DND-41 (cell line): ENCODE results near the gene MC5R.

Experiments used
- ATAC-seq: fragments of 200-7000 bp; cut with Tn5 transposase; 3 replicates; pipeline ENCODE4 v1.9.1; 2021; ENCODE audit warnings: low read depth; ENCODE audit not compliant: insufficient read depth
- DNase-seq: peaks from one replicate; pipeline ENCODE4 v3.0.0-alpha.2; 2020
- H2AFZ ChIP-seq: 2 replicates; pipeline ENCODE4 v1.6.0; 2012; ENCODE audit warnings: low read depth, low read length
- H3K27ac ChIP-seq: 2 replicates; pipeline ENCODE4 v1.5.1; 2012; ENCODE audit warnings: low read length, inconsistent platforms
- H3K27me3 ChIP-seq: fragments of 200-600 bp; sonication (generic); 2 replicates; pipeline ENCODE4 v1.6.0; 2012; ENCODE audit warnings: low read length, mild to moderate bottlenecking, inconsistent platforms; ENCODE audit not compliant: insufficient read depth, poor library complexity
- H3K36me3 ChIP-seq: 2 replicates; pipeline ENCODE4 v1.5.1; 2012; ENCODE audit warnings: low read length, inconsistent platforms; ENCODE audit not compliant: insufficient read depth
- H3K4me1 ChIP-seq: 2 replicates; pipeline ENCODE4 v1.5.1; 2012; ENCODE audit warnings: mild to moderate bottlenecking, low read length; ENCODE audit not compliant: insufficient read depth
- H3K4me2 ChIP-seq: 2 replicates; pipeline ENCODE4 v1.6.0; 2012; ENCODE audit warnings: mild to moderate bottlenecking, moderate library complexity, low read length, inconsistent platforms; ENCODE audit not compliant: insufficient read depth
- H3K4me3 ChIP-seq, 2 experiments: fragments of 200-600 bp in 1 of 2; shearing (Covaris generic) in 1 of 2; 2 replicates each; pipeline ENCODE4 v1.5.1; 2012 to 2016; ENCODE audit warnings: inconsistent platforms in 2 of 2, low read length in 2 of 2, mild to moderate bottlenecking in 2 of 2, low read depth in 1 of 2, moderate library complexity in 1 of 2
- H3K79me2 ChIP-seq: 2 replicates; pipeline ENCODE4 v1.6.0; 2012; ENCODE audit warnings: low read length, inconsistent platforms; ENCODE audit not compliant: insufficient read depth
- H3K9ac ChIP-seq: 2 replicates; pipeline ENCODE4 v1.6.0; 2012; ENCODE audit warnings: low read depth, mild to moderate bottlenecking, inconsistent platforms, low read length, moderate library complexity
- H3K9me3 ChIP-seq: 2 replicates; pipeline ENCODE4 v1.5.1; 2012; ENCODE audit warnings: low read length, moderate library complexity, mild to moderate bottlenecking, inconsistent platforms; ENCODE audit not compliant: insufficient read depth, severe bottlenecking
- H4K20me1 ChIP-seq: 2 replicates; pipeline ENCODE4 v1.6.0; 2012; ENCODE audit warnings: low read length; ENCODE audit not compliant: insufficient read depth
- CTCF ChIP-seq: IDR thresholded peaks from 2 replicates; pipeline ENCODE4 v1.5.1; 2012; ENCODE audit warnings: borderline replicate concordance, low read length, moderate library complexity, mild to moderate bottlenecking; ENCODE audit not compliant: poor library complexity, severe bottlenecking; ENCODE audit errors: extremely low read depth
- EZH2 ChIP-seq: IDR thresholded peaks from 3 replicates; pipeline ENCODE4 v1.6.1; 2012; ENCODE audit warnings: borderline replicate concordance, low read depth, mild to moderate bottlenecking, moderate library complexity, low read length, inconsistent platforms; ENCODE audit not compliant: severe bottlenecking

MC5R gene

GRCh38 chr18:13810950-13811485 is 12.9 kb upstream of the MC5R start:
- Histone ChIP-seq H3K9ac (no peak overlapping the region), H3K9me3 (no peaks in the 10 kb centered on the region), H3K4me2 (no peak overlapping the region), H3K27ac (no peak overlapping the region), H3K27me3 (peaks cover 2% of the 10 kb centered on the region), H4K20me1 (no peaks in the 10 kb centered on the region; the same call in 1 of the 2 replicates), H3K79me2 (no peaks in the 10 kb centered on the region), H3K36me3 (no peaks in the 10 kb centered on the region), H2AFZ (no peak overlapping the region), H3K4me3 (no peak overlapping the region), H3K4me1 (no peaks in the 10 kb centered on the region)
- DNase-seq (no peak), ATAC-seq (no peak)
- TF ChIP-seq CTCF (no peak), EZH2 (no peak)

GRCh38 chr18:13811993-13812392 is 12.0 kb upstream of the MC5R start:
- peaks cover 4% of the 10 kb centered on the region for H3K27me3 ChIP-seq
- H3K36me3 ChIP-seq = no peaks in the 10 kb centered on the region
- no peaks in the 10 kb centered on the region for H3K79me2 ChIP-seq
- H3K9me3 ChIP-seq = no peaks in the 10 kb centered on the region
- ATAC-seq (peak; percentile 64), DNase-seq (no peak)
- no peak overlapping the region for H3K4me2 ChIP-seq
- no peak overlapping the region for H3K4me3 ChIP-seq
- no peak overlapping the region for H3K9ac ChIP-seq
- no peak overlapping the region for H2AFZ ChIP-seq
- TF ChIP-seq CTCF = peak; percentile 41
- no peak for TF ChIP-seq EZH2
- H3K4me1 ChIP-seq = no peaks in the 10 kb centered on the region
- H4K20me1 ChIP-seq = no peaks in the 10 kb centered on the region; the same call in 1 of the 2 replicates
- H3K27ac ChIP-seq = no peak overlapping the region

GRCh38 chr18:13813271-13813849 is 10.6 kb upstream of the MC5R start:
- Histone ChIP-seq H3K4me2 (no peak overlapping the region), H3K9ac (no peak overlapping the region), H3K27me3 (peaks cover 5% of the 10 kb centered on the region), H4K20me1 (no peaks in the 10 kb centered on the region; the same call in 1 of the 2 replicates), H3K4me3 (no peak overlapping the region), H3K4me1 (no peaks in the 10 kb centered on the region), H3K79me2 (no peaks in the 10 kb centered on the region), H3K36me3 (no peaks in the 10 kb centered on the region), H3K9me3 (no peaks in the 10 kb centered on the region), H2AFZ (no peak overlapping the region), H3K27ac (no peak overlapping the region)
- peak; percentile 76 for DNase-seq
- peak; percentile 92 for ATAC-seq
- TF ChIP-seq CTCF (peak; percentile 94), EZH2 (no peak)
